H9 (cell line): ENCODE measurements around the gene CPAMD8. TPM values are rescaled to one million over a fixed set of nuclear protein-coding genes. Genes with fewer than 3 reads are reported as not detected.

ENCODE experiments used
- DNase-seq: peaks from one replicate; pipeline ENCODE4 v3.0.0-alpha.2; 2017
- H2AFZ ChIP-seq: one replicate; pipeline ENCODE4 v1.6.1; 2013; ENCODE audit warnings: mild to moderate bottlenecking, low read length, control low read depth, moderate library complexity
- H2AK5ac ChIP-seq: 2 replicates; pipeline ENCODE4 v1.6.1; 2013; ENCODE audit warnings: low read length, control low read depth, mixed read lengths; ENCODE audit not compliant: insufficient read length
- H2BK120ac ChIP-seq: one replicate; pipeline ENCODE4 v1.6.1; 2013; ENCODE audit warnings: low read depth, mild to moderate bottlenecking, low read length, control low read depth, inconsistent platforms; ENCODE audit not compliant: poor library complexity, severe bottlenecking
- H2BK12ac ChIP-seq: 2 replicates; pipeline ENCODE4 v1.6.1; 2013; ENCODE audit warnings: low read length, control low read depth, mixed read lengths, low read depth; ENCODE audit not compliant: insufficient read length
- H2BK15ac ChIP-seq: 2 replicates; pipeline ENCODE4 v1.6.1; 2013; ENCODE audit warnings: low read depth, low read length, control low read depth
- H2BK20ac ChIP-seq: one replicate; pipeline ENCODE4 v1.6.1; 2013; ENCODE audit warnings: low read depth, mild to moderate bottlenecking, low read length, control low read depth, inconsistent platforms; ENCODE audit not compliant: poor library complexity, severe bottlenecking
- H2BK5ac ChIP-seq: 2 replicates; pipeline ENCODE4 v1.6.1; 2013; ENCODE audit warnings: low read length, control low read depth, mixed read lengths; ENCODE audit not compliant: insufficient read length
- H3K14ac ChIP-seq: 2 replicates; pipeline ENCODE4 v1.6.1; 2013; ENCODE audit warnings: low read length, control low read depth; ENCODE audit not compliant: insufficient read depth
- H3K18ac ChIP-seq: 2 replicates; pipeline ENCODE4 v1.6.1; 2013; ENCODE audit warnings: low read depth, mild to moderate bottlenecking, mixed read lengths, low read length, control low read depth; ENCODE audit not compliant: insufficient read length
- H3K23ac ChIP-seq: 2 replicates; pipeline ENCODE4 v1.6.1; 2013; ENCODE audit warnings: low read length, control low read depth, mixed read lengths, low read depth; ENCODE audit not compliant: insufficient read length
- H3K23me2 ChIP-seq: 2 replicates; pipeline ENCODE4 v1.6.1; 2013; ENCODE audit warnings: low read depth, mild to moderate bottlenecking, mixed read lengths, low read length, control low read depth; ENCODE audit not compliant: insufficient read length, poor library complexity, severe bottlenecking
- H3K27ac ChIP-seq: 2 replicates; pipeline ENCODE4 v1.5.1; 2013; ENCODE audit warnings: low read length, control low read depth, mixed read lengths, low read depth; ENCODE audit not compliant: insufficient read length
- H3K27me3 ChIP-seq: 2 replicates; pipeline ENCODE4 v1.6.1; 2013; ENCODE audit warnings: low read length, control low read depth, inconsistent platforms; ENCODE audit not compliant: insufficient read depth
- H3K4ac ChIP-seq: 2 replicates; pipeline ENCODE4 v1.6.1; 2013; ENCODE audit warnings: low read depth, mild to moderate bottlenecking, control low read depth, inconsistent platforms, low read length, moderate library complexity
- H3K4me1 ChIP-seq: 2 replicates; pipeline ENCODE4 v1.6.1; 2013; ENCODE audit warnings: low read length, control low read depth, inconsistent platforms; ENCODE audit not compliant: insufficient read depth
- H3K4me2 ChIP-seq: 2 replicates; pipeline ENCODE4 v1.6.1; 2013; ENCODE audit warnings: low read length, control low read depth, mixed read lengths; ENCODE audit not compliant: insufficient read length, insufficient read depth
- H3K56ac ChIP-seq: 2 replicates; pipeline ENCODE4 v1.6.1; 2013; ENCODE audit warnings: low read depth, mild to moderate bottlenecking, mixed read lengths, low read length, control low read depth; ENCODE audit not compliant: insufficient read length
- H3K79me1 ChIP-seq: 2 replicates; pipeline ENCODE4 v1.6.1; 2013; ENCODE audit warnings: low read depth, mild to moderate bottlenecking, moderate library complexity, low read length, control low read depth, inconsistent platforms; ENCODE audit not compliant: insufficient read depth, poor library complexity, severe bottlenecking
- H3K79me2 ChIP-seq: 2 replicates; pipeline ENCODE4 v1.6.1; 2013; ENCODE audit warnings: low read length, control low read depth, inconsistent platforms; ENCODE audit not compliant: insufficient read depth
- H3K9ac ChIP-seq: 2 replicates; pipeline ENCODE4 v1.6.1; 2013; ENCODE audit warnings: low read length, control low read depth, mixed read lengths; ENCODE audit not compliant: insufficient read length; ENCODE audit errors: extremely low read depth
- H3K9me3 ChIP-seq: one replicate; pipeline ENCODE4 v1.6.1; 2013; ENCODE audit warnings: low read depth, low read length, inconsistent platforms; ENCODE audit not compliant: control insufficient read depth
- H3T11ph ChIP-seq: one replicate; pipeline ENCODE4 v1.6.1; 2013; ENCODE audit warnings: mild to moderate bottlenecking, low read length, control low read depth, inconsistent platforms
- H4K20me1 ChIP-seq: one replicate; pipeline ENCODE4 v1.6.1; 2013; ENCODE audit not compliant: control insufficient read depth, insufficient read length, insufficient read depth
- H4K5ac ChIP-seq: 2 replicates; pipeline ENCODE4 v1.6.1; 2013; ENCODE audit warnings: low read depth, mild to moderate bottlenecking, mixed read lengths, low read length, control low read depth; ENCODE audit not compliant: insufficient read length
- H4K8ac ChIP-seq: replicated peaks from 2 replicates; pipeline ENCODE4 v1.6.1; 2013; ENCODE audit warnings: low read length, control low read depth, mixed read lengths, low read depth; ENCODE audit not compliant: insufficient read length
- H4K91ac ChIP-seq: 2 replicates; pipeline ENCODE4 v1.6.1; 2013; ENCODE audit warnings: low read depth, mild to moderate bottlenecking, moderate library complexity, mixed read lengths, low read length, control low read depth; ENCODE audit not compliant: insufficient read length
- H3K27ac Mint-ChIP-seq, 3 experiments: 2 replicates in 2 of 3; 3 replicates in 1 of 3; pipeline ENCODE4 v1.8.0; 2020 to 2021; ENCODE audit warnings: mixed read lengths in 3 of 3, mild to moderate bottlenecking in 1 of 3, moderate library complexity in 1 of 3
- H3K27me3 Mint-ChIP-seq: 2 replicates; pipeline ENCODE4 v1.8.0; 2021; ENCODE audit warnings: low read depth, mild to moderate bottlenecking, moderate library complexity, mixed read lengths
- H3K36me3 Mint-ChIP-seq, 3 experiments: 2 replicates in 2 of 3; 3 replicates in 1 of 3; pipeline ENCODE4 v1.8.0; 2020 to 2021; ENCODE audit warnings: low read depth in 3 of 3, mixed read lengths in 3 of 3; ENCODE audit not compliant: insufficient read depth in 1 of 3
- H3K4me1 Mint-ChIP-seq, 2 experiments: 2 replicates each; pipeline ENCODE4 v1.8.0; 2020; ENCODE audit warnings: mixed read lengths in 2 of 2
- H3K4me3 Mint-ChIP-seq, 2 experiments: 2 replicates in 1 of 2; 3 replicates in 1 of 2; pipeline ENCODE4 v1.8.0; 2020 to 2021; ENCODE audit warnings: mild to moderate bottlenecking in 2 of 2, mixed read lengths in 2 of 2, moderate library complexity in 1 of 2
- H3K9me3 Mint-ChIP-seq, 2 experiments: 2 replicates in 1 of 2; 3 replicates in 1 of 2; pipeline ENCODE4 v1.8.0; 2020; ENCODE audit warnings: mild to moderate bottlenecking in 2 of 2, mixed read lengths in 2 of 2, moderate library complexity in 1 of 2
- CTCF ChIP-seq: fragments of 200-600 bp; sonication (generic); conservative IDR thresholded peaks from 3 replicates; pipeline ENCODE4 v1.8.0; 2021; ENCODE audit warnings: antibody characterized with exemption, mild to moderate bottlenecking
- WGBS: extraction: QIAGEN DNeasy Blood & Tissue Kit; methylation state at CpG from one replicate; pipeline ENCODE4 v1.1.7; 2013; ENCODE audit warnings: missing lambda C conversion rate, low lambda C conversion rate, mixed read lengths; ENCODE audit not compliant: insufficient read length; ENCODE audit errors: extremely low coverage; 5-methylcytosine and 5-hydroxymethylcytosine counted together
- total RNA-seq: library from RNA; stranded (reverse); gene quantifications from 2 replicates; pipeline ENCODE4 v1.2.1, GENCODE V29; 2021

The CPAMD8 gene
- total RNA-seq, 1 experiment from 2014 or later, result 12.0 TPM

GRCh38 chr19:16901491-16902175 is 125.0 kb downstream of the CPAMD8 start:
- WGBS, result no CpG with 5 or more reads among the region's 19 CpGs
- Histone ChIP-seq H3K14ac (no peak overlapping the region), H3T11ph (no peak overlapping the region), H4K5ac (no peak overlapping the region), H2BK20ac (no peak overlapping the region), H3K9ac (no peak overlapping the region), H3K23ac (no peak overlapping the region), H4K20me1 (peaks cover 3% of the 10 kb centered on the region), H3K27ac (no peak overlapping the region), H2BK12ac (no peak overlapping the region), H4K91ac (no peak overlapping the region), H2BK120ac (no peak overlapping the region), H3K4me1 (no peaks in the 10 kb centered on the region), H3K79me1 (no peaks in the 10 kb centered on the region), H3K56ac (no peak overlapping the region), H3K79me2 (no peaks in the 10 kb centered on the region), H3K9me3 (no peaks in the 10 kb centered on the region), H4K8ac (no peak overlapping the region), H2BK15ac (no peak overlapping the region), H3K18ac (no peak overlapping the region), H3K23me2 (peaks cover 7% of the 10 kb centered on the region), H2BK5ac (no peak overlapping the region), H3K4ac (no peak overlapping the region), H2AFZ (no peak overlapping the region), H2AK5ac (no peak overlapping the region), H3K27me3 (peaks cover 4% of the 10 kb centered on the region; the same call in 1 of the 2 replicates), H3K4me2 (no peak overlapping the region)
- H3K9me3 Mint-ChIP-seq, result peaks cover 0 to 3% of the 10 kb centered on the region in 2 experiments; a peak in 1 of 5 replicates
- no peak overlapping the region for H3K4me3 Mint-ChIP-seq
- H3K4me1 Mint-ChIP-seq, result peaks cover 0 to 9% of the 10 kb centered on the region in 2 experiments; a peak in 1 of 4 replicates
- no peak for TF ChIP-seq CTCF
- peak overlapping the region in 1 of 3 experiments; percentile 62; a peak in 1 of 7 replicates for H3K27ac Mint-ChIP-seq
- H3K27me3 Mint-ChIP-seq, result peaks cover 20% of the 10 kb centered on the region
- no peak for DNase-seq
- no peaks in the 10 kb centered on the region for H3K36me3 Mint-ChIP-seq
